Panc1 (cell line): ENCODE data around the gene CRADD. TPM values are rescaled to one million over a fixed set of nuclear protein-coding genes. Genes with fewer than 3 reads are reported as not detected.

Experiments used
- ATAC-seq: fragments of 200-7000 bp; cut with Tn5 transposase; 2 replicates; pipeline ENCODE4 v1.9.1; 2020; ENCODE audit warnings: mild to moderate bottlenecking, moderate library complexity
- BruUV-seq: library from RNA; stranded (reverse); fragments of 400-500 nt; replicated peaks from 2 replicates; lab custom pipeline; 2021; lab: Mats Ljungman, UMichigan
- CTCF ChIA-PET: fragments of 300-600 bp; sonication (Branson Sonifier 250); formaldehyde crosslinking; loops from one replicate; lab custom pipeline; 2022; ENCODE audit warnings: antibody characterized with exemption; lab: Charles Lee
- POLR2A ChIA-PET: fragments of 300-600 bp; sonication (Branson Sonifier 250); formaldehyde crosslinking; loops from one replicate; lab custom pipeline; 2022; ENCODE audit warnings: antibody characterized with exemption; lab: Charles Lee
- DNase-seq: peaks from one replicate; pipeline ENCODE4 v3.0.0-alpha.2; 2010; ENCODE audit warnings: low read depth, low spot score
- H3K27ac ChIP-seq: 2 replicates; pipeline ENCODE4 v1.5.1; 2011; ENCODE audit warnings: mild to moderate bottlenecking, low read length, inconsistent platforms
- H3K27me3 ChIP-seq: fragments of 200-500 bp; sonication (Bioruptor generic); 2 replicates; pipeline ENCODE4 v1.6.0; 2014; ENCODE audit warnings: low read length, inconsistent platforms; ENCODE audit not compliant: control insufficient read depth, insufficient read depth
- H3K36me3 ChIP-seq: fragments of 200-500 bp; sonication (Bioruptor generic); 2 replicates; pipeline ENCODE4 v1.5.1; 2014; ENCODE audit warnings: inconsistent platforms, mild to moderate bottlenecking, low read length, moderate library complexity; ENCODE audit not compliant: control insufficient read depth, insufficient read depth
- H3K4me1 ChIP-seq: 2 replicates; pipeline ENCODE4 v1.5.1; 2011; ENCODE audit warnings: inconsistent platforms, mild to moderate bottlenecking, low read length, moderate library complexity; ENCODE audit not compliant: control insufficient read depth, insufficient read depth
- H3K4me3 ChIP-seq, 2 experiments: 2 replicates each; pipeline ENCODE4 v1.5.1; 2011 to 2012; ENCODE audit warnings: low read depth in 2 of 2, low read length in 2 of 2, mild to moderate bottlenecking in 2 of 2, inconsistent platforms in 1 of 2, moderate library complexity in 1 of 2
- H3K9me3 ChIP-seq: fragments of 200-500 bp; sonication (Bioruptor generic); 2 replicates; pipeline ENCODE4 v1.5.1; 2014; ENCODE audit warnings: low read depth, mild to moderate bottlenecking, inconsistent platforms, low read length, moderate library complexity; ENCODE audit not compliant: control insufficient read depth, insufficient read depth
- CTCF ChIP-seq: fragments of 450-650 bp; IDR thresholded peaks from 2 replicates; pipeline ENCODE4 v1.5.1; 2017; ENCODE audit warnings: mild to moderate bottlenecking
- POLR2AphosphoS5 ChIP-seq: IDR thresholded peaks from 2 replicates; pipeline ENCODE4 v1.6.1; 2012; ENCODE audit warnings: mild to moderate bottlenecking, low read depth, low read length, moderate library complexity
- REST ChIP-seq, 2 experiments: IDR thresholded peaks; 2 replicates each; pipeline ENCODE4 v1.6.1; 2011 to 2012; ENCODE audit warnings: low read depth in 2 of 2, control low read depth in 1 of 2, low read length in 1 of 2, mild to moderate bottlenecking in 1 of 2, moderate library complexity in 1 of 2; ENCODE audit not compliant: insufficient read depth in 1 of 2
- SIN3A ChIP-seq: IDR thresholded peaks from 2 replicates; pipeline ENCODE4 v1.6.1; 2012; ENCODE audit warnings: low read depth, mild to moderate bottlenecking, low read length, moderate library complexity, borderline replicate concordance; ENCODE audit not compliant: insufficient read depth
- TCF7L2 ChIP-seq: IDR thresholded peaks from 2 replicates; pipeline ENCODE4 v1.6.1; 2011; ENCODE audit warnings: mild to moderate bottlenecking, low read depth, low read length, inconsistent platforms
- in situ Hi-C: cut with HindIII; loops from 2 replicates; pipeline ENCODE4 v1.10.0; 2016; ENCODE audit warnings: low sequenced_read_pairs, low pct_unique_long_range_greater_than_20kb
- intact Hi-C: fragments of 100-400 bp; cut with micrococcal nuclease; formaldehyde crosslinking; loops from one replicate; pipeline ENCODE4 v1.10.0; 2022; ENCODE audit not compliant: unreplicated experiment
- total RNA-seq: library from RNA; stranded (reverse); gene quantifications from one replicate; pipeline ENCODE4 v1.2.1, GENCODE V29; 2021; ENCODE audit not compliant: unreplicated experiment

Gene CRADD
- total RNA-seq, 1 experiment from 2014 or later: 7.0 TPM

GRCh38 chr12:93742110-93742934, 65.1 kb downstream of the CRADD start:
- ATAC-seq: peak; percentile 99
- ChIA-PET CTCF (interaction anchor here (0.5 to 1.0 kb wide), 3 partner anchors 29 to 360 kb away, joined by 3 read pairs; no protein-coding TSS in a partner anchor), POLR2A (no interaction called here)
- H3K9me3 ChIP-seq: no peaks in the 10 kb centered on the region
- intact Hi-C loops: loop anchor here (5.0 kb wide), 2 partner anchors 175 to 240 kb away; no protein-coding TSS in a partner anchor
- peak; percentile 38 for DNase-seq
- H3K27ac ChIP-seq: peak overlapping the region; percentile 93
- H3K4me3 ChIP-seq: peak overlapping the region; percentile 73 to 74
- H3K36me3 ChIP-seq: no peaks in the 10 kb centered on the region
- in situ Hi-C loops: no loop called here
- TF ChIP-seq REST (IDR thresholded peaks at IDR 0.05; ENCODE audit: insufficient read depth in 1 of 2, low read depth in 2 of 2, low read length in 1 of 2) (no peak), CTCF (peak; percentile 84), TCF7L2 (peak; percentile 73; the same call in 1 of the 2 replicates), POLR2AphosphoS5 (no peak; the same call in 1 of the 2 replicates), SIN3A (peak; percentile 82; the same call in 1 of the 2 replicates)
- no peaks in the 10 kb centered on the region for H3K27me3 ChIP-seq
- no TSS peak for BruUV-seq
- peaks cover 11% of the 10 kb centered on the region for H3K4me1 ChIP-seq

DNA sequence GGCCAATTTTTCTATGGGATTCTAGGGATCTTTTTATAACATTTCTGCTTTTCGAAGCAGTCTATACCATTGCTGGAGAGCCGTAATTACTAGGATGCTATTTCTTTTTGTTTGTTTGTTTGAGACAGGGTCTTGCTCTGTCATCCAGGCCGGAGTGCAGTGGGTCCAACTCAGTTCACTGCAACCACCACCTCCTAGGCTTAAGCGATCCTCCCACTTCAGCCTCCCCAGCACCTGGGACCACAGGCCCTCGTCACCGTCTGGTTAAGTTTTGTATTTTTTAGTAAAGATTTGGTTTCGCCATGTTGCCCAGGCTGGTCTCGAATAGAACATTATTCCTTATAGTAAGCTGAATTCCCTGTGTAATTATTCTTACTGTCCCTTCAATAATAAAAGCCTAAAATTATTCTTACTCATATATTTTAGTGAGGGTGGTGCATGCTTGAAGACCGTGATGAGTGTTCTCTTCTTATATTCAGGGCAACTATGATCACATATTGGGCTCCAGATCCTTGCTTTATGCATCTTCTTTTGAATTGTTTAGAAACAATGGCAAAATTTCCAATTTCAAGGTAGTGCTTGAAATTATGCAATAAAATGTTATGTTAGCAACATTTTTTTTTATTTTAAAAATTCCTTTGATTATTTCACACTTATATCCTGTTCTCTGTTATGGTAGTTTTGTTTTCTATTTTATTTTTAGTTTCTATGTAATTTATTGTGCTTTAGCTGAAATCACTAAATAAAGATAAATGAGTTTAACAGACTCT, 66.2 kb downstream of the CRADD start:
- CTCF ChIA-PET: interaction anchor here (0.5 kb wide), 1 partner anchor 177 kb away, joined by 3 read pairs; no protein-coding TSS in a partner anchor
- no peak for ATAC-seq

More for the DNA sequence above, 66.2 kb downstream of the CRADD start:
- no TSS peak for BruUV-seq
- H3K27ac ChIP-seq: peak overlapping the region; percentile 82
- intact Hi-C loops: loop anchor here (5.0 kb wide), 2 partner anchors 176 to 241 kb away; no protein-coding TSS in a partner anchor
- H3K9me3 ChIP-seq: no peaks in the 10 kb centered on the region
- in situ Hi-C loops: no loop called here
- TF ChIP-seq POLR2AphosphoS5 (no peak), SIN3A (no peak), TCF7L2 (no peak), CTCF (no peak), REST (IDR thresholded peaks at IDR 0.05; ENCODE audit: insufficient read depth in 1 of 2, low read depth in 2 of 2, low read length in 1 of 2) (no peak)
- peaks cover 11% of the 10 kb centered on the region for H3K4me1 ChIP-seq
- DNase-seq: no peak
- H3K4me3 ChIP-seq: peak overlapping the region in 1 of 2 experiments; percentile 73; a peak in 2 of 4 replicates
- no peaks in the 10 kb centered on the region for H3K27me3 ChIP-seq
- no peaks in the 10 kb centered on the region for H3K36me3 ChIP-seq
- POLR2A ChIA-PET: no interaction called here
